Brain pericyte (primary cell): ENCODE measurements around the gene HIC2.
"Not testable (repeated sequence)": the region's sequence is repeated elsewhere in the genome, so short reads cannot be mapped to it uniquely, and the experiment has no call there.

Source experiments
- DNase-seq: peaks from one replicate; pipeline ENCODE4 v3.0.0-alpha.2; 2012; ENCODE audit warnings: low read depth, low spot score

Gene HIC2

DNA sequence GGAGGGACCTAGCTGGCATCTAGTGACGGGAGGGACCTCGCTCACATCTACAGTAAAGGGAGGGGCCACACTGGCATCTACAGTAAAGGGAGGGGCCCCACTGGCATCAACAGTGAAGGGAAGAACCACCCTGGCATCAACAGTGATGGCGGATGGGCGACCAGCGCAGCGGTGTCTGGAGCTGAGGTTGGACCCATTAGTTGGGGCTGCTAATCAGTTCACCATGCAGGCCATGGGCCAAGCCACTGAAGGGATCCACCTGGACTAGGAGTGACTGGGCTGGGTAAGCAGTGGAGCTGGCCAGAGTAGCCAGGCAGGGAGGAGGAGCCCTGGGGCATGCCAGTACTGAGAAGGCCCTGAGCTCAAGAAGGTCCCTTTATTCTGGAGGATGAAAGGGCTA is 73.4 kb downstream of the HIC2 start:
- not testable (repeated sequence) for DNase-seq

DNA sequence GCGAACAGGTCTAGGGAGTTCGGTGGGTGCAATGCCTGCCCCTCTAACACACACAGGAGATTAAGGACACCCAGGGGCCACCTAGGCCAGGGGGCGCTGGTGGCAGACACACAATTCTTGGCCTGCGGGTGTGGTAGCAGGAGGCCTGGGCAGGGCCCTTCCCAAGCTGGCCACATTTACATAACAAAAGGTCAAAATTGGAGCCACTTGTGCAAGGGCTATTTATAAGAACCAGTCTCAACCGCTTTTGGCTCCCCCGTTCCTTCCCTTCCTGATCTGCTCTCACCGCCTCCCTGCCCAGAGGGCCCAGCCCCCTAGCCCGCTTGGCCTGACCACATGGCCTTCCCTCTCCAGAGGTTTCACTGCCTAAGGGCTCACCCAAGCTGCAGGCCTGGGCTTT is 75.1 kb downstream of the HIC2 start:
- not testable (repeated sequence) for DNase-seq

DNA sequence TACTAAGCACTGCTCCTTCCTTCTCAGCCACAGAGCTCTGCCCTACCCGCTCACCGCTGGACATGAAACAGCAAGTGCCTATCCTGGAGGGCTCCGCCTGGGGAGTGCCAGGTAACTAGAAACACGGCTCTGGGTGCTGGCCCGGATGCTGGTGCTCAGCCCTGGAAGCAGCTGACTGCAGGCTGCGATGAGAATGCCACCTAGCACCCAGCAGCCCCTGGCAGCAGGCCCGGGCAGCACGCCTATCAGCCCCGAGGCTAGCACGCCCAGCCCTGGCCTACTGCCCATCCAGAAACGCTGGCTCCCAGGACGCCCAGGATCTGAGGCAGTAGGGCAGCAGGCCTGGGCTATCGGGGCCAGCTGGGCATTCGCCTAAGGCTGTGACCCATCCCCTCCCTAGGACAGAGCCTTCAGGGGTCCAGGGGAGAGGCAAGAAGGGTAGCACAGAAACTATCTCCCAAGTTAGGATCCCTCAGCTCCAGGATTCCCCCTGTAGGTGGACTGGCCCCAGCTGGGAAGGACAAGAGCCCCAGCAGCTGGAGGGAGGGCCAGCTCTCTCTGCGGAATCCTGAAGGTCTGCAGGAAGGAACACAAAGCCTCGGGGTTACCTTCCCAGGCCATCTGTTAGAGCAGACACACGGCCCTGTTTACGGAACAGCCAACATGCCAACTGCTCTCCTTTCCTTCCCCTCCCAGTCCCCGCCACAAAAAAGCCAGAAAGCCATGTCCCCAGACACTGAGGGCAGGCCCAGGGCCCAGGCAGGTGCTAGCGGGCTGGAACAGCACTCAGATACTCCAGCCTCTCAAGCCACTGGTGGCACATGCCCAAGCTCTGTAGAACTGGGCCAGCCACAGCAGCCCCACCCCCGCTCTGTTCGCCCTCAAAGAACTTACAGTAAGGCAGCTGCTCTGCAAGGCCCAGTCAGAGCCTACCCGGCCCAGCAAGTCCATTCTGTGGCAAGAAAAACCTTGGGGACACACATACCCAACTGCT is 76.9 kb downstream of the HIC2 start:
- DNase-seq, result not testable (repeated sequence)

DNA sequence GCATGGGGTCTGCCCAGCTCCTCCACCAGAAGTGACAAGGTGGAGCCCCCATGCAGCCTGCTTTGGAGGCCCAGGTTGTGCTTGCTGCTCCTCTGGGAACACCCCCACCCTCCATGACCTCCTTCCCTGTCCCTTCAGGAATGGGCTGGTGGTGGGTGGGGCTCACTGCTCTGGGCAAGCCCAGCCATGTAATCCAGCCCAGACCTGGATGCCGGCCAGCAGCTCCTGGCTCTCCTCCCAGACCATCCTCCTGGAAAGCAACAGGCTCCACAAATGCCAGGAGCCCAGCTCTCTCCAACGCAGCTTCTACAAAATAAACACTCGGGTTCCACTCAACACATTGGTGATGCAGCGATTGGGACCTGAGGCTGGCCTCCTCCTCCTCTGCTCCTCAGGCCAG is 80.8 kb downstream of the HIC2 start:
- not testable (repeated sequence) for DNase-seq

DNA sequence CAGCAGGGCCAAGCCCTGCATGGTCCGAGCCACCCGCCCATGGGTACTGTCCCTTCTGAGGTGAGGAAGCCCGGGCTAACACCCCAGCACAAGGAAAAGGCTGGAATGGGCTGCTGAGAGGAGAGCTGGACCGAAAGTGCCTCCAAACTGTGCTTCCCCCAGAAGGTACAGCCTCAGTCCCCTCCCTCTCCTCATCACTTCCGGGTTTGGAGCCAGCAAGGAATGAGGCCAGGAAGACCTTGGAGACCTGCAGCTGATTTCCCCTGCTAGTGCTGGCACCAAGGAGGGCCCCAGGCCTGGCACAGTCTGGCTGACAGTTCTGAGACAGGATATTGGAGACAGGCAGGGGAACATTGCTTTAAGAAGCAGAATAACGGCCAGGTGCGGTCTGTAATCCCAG is 81.3 kb downstream of the HIC2 start:
- DNase-seq, result not testable (repeated sequence)

DNA sequence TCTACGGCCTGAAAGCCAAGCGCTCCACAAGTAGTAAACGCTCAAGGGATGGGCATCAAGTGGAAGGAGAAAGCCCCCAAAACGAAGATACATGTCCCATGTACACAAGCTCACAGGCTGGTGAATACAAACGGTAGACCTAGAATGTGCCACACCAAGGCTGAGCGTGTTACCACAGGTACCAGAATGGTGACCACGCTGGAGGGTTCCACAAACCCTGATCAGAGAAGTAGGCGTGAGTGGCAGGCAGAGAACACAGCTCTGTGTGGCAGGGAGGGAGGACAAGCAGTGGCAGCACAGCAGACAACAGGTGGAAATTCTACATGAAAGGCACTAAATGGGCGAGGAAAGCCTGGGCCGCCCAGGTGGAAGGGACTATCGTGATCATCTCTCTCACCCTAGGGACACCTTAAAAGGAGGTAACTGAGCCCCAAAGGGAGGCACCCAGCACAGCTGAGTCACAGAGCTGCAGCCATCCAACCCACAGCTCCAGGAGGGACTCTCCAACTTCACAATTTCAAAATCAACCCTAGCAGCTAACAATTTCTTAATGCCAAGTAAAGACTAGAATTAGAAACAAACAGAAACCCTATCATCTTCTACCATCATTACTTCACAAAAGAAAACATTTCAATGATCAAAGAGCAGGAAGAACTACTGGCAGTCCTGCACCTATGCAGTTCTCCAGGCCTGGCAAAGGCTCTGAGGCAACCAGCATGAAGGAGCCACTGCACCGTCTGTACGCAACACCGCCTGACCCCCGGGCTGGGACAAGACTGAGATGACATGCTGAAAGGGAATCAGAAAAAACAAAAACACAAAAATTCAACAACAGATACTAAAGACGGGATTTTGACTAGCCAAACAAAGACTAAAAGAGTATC is 82.7 kb downstream of the HIC2 start:
- DNase-seq, result not testable (repeated sequence)
